HG03025 (cell line): ENCODE measurements around the gene ACACB.
"Not testable (repeated sequence)": the region's sequence is repeated elsewhere in the genome, so short reads cannot be mapped to it uniquely, and the experiment has no call there.

Source experiments
- ATAC-seq: cut with Tn5 transposase; IDR thresholded peaks from one replicate; pipeline ENCODE4 v1.9.1; 2021; ENCODE audit warnings: mild to moderate bottlenecking, moderate library complexity; ENCODE audit not compliant: unreplicated experiment, low FRiP score

ACACB gene

DNA sequence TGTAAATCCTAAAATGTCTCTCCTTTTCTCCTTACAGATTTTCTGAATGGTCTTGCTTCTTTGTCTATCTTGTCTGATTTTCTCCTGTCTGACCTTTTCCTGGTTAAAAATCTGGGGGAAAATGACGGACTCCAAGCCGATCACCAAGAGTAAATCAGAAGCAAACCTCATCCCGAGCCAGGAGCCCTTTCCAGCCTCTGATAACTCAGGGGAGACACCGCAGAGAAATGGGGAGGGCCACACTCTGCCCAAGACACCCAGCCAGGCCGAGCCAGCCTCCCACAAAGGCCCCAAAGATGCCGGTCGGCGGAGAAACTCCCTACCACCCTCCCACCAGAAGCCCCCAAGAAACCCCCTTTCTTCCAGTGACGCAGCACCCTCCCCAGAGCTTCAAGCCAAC lies 23.0 kb downstream of the ACACB start:
- ATAC-seq = no peak

- ATAC-seq = no peak
Observed at GRCh38 chr12:109139791-109140190, 23.4 kb downstream of the ACACB start.

DNA sequence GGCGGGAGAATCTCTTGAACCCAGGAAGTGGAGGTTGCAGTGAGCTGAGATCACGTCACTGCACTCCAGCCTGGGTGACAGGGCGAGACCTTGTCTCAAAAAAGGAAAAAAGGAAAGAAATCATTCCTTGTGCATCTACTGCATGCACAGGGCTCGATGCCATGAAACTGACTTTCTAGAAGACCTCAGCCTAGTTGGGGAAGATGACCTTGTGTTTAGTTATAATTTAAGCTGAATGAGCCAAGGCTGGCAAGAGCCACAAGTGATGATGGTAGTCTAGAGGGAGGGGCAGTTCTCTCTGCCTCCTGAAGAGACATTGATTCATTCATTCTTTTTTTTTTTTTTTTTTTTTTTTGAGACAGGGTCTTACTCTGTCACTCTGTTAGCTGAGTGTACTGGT lies 24.2 kb downstream of the ACACB start:
- ATAC-seq = no peak

DNA sequence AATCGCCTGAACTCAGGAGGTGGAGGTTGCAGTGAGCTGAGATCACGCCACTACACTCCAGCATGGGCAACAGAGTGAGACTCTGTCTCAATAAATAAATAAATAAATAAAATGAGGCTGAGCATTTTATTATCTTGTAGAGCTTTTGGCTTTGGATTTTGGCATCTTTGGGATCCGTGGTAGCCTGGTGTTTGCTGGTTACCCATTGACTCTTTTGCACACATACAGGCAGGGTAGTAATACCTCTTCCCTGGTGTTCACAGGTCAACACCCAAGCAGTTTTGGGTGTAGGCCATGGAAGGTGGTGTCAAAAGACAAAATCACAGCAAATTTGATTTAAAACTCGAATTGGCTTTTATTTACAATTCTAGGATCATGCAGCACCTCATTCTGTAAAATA lies 27.8 kb downstream of the ACACB start:
- no peak for ATAC-seq

GRCh38 chr12:109147126-109147525 lies 30.7 kb downstream of the ACACB start:
- ATAC-seq = not testable (repeated sequence)

DNA sequence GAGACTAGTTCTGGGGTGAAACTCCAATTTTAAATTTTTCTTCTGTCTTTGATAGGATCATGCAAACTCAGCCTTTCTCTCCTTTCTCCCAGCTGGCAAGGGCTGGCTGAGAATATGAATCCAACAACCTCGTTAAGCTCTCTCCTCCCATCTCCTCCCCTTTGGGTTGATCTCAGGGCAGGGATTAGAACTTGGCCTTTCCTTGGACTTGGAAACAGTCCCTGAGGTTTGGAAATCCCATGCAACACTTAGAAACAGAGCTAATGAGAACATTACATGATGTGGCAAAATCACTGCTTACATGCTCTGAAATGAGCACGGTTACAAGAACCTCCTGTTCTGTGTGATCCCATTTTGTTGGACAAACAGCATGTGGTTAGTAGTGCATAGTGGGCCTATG lies 31.6 kb downstream of the ACACB start:
- no peak for ATAC-seq

DNA sequence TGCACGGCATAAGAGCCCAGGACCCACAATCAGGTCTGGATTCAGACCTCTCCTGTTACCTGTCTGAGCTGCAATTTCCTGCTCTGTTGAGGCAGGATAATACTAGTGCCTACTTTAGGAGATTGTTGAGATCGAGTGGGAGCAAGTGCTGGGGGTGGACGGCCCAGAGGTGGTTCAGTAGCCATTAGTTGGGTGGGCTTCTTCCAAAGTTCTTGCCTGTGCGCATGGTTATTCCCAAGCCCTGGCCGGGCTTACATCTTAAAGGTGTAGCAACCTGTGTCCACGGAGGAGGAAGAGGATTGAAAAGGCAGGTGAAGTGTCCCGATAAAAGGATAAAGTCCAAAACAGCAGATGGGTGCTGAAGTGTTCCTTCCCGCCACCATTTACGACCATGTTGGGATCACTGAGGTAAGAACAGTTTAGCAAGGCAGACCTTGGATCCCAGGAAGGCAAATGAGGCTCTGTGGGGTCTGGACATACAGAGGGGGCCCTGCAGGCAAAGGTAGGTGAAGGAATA lies 33.8 kb downstream of the ACACB start:
- no peak for ATAC-seq

- no peak for ATAC-seq
Observed at GRCh38 chr12:109151457-109151856, 35.1 kb downstream of the ACACB start.

GRCh38 chr12:109153821-109154441 lies 37.5 kb downstream of the ACACB start:
- ATAC-seq = no peak

- peak; percentile 76 for ATAC-seq
Observed at GRCh38 chr12:109154451-109155438, 38.4 kb downstream of the ACACB start.

GRCh38 chr12:109156036-109156435 lies 39.6 kb downstream of the ACACB start:
- no peak for ATAC-seq

- no peak for ATAC-seq
Observed at GRCh38 chr12:109156586-109156985, 40.2 kb downstream of the ACACB start.

GRCh38 chr12:109157986-109158385 lies 41.6 kb downstream of the ACACB start:
- ATAC-seq = no peak

GRCh38 chr12:109160433-109160832 lies 44.0 kb downstream of the ACACB start:
- ATAC-seq = no peak

- no peak for ATAC-seq
Observed at GRCh38 chr12:109160873-109161272, 44.5 kb downstream of the ACACB start.

GRCh38 chr12:109162551-109162950 lies 46.2 kb downstream of the ACACB start:
- ATAC-seq = no peak

- ATAC-seq = no peak
Observed at GRCh38 chr12:109163167-109163566, 46.8 kb downstream of the ACACB start.

- ATAC-seq = no peak
Observed at GRCh38 chr12:109165599-109165998, 49.2 kb downstream of the ACACB start.

GRCh38 chr12:109166371-109166770 lies 50.0 kb downstream of the ACACB start:
- ATAC-seq = no peak

DNA sequence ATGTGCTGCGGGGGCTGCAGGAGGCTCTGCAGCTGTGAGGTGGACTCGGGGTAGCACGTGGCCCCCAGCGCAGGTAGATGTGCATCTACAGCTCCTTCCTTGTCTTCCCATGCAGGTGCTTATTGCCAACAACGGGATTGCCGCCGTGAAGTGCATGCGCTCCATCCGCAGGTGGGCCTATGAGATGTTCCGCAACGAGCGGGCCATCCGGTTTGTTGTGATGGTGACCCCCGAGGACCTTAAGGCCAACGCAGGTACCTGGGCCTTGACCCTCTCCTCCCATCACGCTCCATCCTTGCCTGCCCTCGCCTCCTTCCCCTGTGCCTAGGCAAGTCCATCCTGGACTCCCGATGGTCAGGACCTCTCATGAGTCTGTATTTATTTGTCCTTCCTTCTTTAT lies 51.4 kb downstream of the ACACB start:
- no peak for ATAC-seq

GRCh38 chr12:109169262-109169661 lies 52.9 kb downstream of the ACACB start:
- ATAC-seq = no peak

DNA sequence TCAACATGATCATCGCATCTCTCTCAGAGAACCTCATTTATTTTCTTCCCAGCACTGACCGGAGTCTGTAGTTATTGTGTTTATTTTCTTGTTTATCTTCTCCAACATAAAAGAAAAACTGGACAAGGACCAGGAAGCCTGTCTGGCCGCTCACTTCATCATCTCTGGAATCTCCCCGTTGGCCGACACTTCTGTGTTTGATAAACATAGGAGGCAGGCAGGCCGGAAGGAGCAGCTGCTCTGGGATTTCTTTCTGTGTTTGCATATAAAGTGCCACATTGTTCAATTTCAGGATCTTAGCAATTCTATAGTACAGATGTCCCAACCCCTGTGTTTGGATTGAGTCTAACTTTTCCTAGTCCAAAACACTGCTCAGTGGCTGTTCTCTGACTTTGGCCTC lies 53.3 kb downstream of the ACACB start:
- ATAC-seq = no peak
